Panc1 (cell line): ENCODE measurements around the gene DNAI2.

ENCODE experiments used
- POLR2AphosphoS5 ChIP-seq: IDR thresholded peaks from 2 replicates; pipeline ENCODE4 v1.6.1; 2012; ENCODE audit warnings: mild to moderate bottlenecking, low read depth, low read length, moderate library complexity
- TCF7L2 ChIP-seq: IDR thresholded peaks from 2 replicates; pipeline ENCODE4 v1.6.1; 2011; ENCODE audit warnings: mild to moderate bottlenecking, low read depth, low read length, inconsistent platforms
- TF ChIP-seq, protein P1 (sequence below): fragments of 450-650 bp; IDR thresholded peaks from 2 replicates; pipeline ENCODE4 v1.5.1; 2017; ENCODE audit warnings: mild to moderate bottlenecking
- TF ChIP-seq, protein P2 (sequence below), 2 experiments: IDR thresholded peaks; 2 replicates each; pipeline ENCODE4 v1.6.1; 2011 to 2012; ENCODE audit warnings: low read depth in 2 of 2, control low read depth in 1 of 2, low read length in 1 of 2, mild to moderate bottlenecking in 1 of 2, moderate library complexity in 1 of 2; ENCODE audit not compliant: insufficient read depth in 1 of 2

DNA sequence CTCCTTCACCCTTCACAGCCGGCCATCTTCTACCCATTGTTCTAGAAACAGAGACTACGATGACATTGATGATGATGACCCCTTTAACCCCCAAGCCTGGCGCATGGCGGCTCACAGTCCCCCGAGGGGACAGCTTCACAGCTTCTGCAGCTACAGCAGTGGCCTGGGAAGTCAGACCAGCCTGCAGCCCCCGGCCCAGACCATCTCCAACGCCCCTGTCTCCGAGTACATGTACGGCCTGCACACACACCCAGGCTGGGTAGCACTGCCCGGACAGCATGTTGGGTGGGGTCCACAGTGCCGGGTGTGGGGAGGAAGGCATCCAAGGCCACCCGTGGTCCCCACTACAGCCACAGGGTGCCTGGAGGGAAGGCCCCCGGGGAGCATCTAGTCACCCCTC lies 21.0 kb upstream of the DNAI2 start:
- TF ChIP-seq, protein P1, sequence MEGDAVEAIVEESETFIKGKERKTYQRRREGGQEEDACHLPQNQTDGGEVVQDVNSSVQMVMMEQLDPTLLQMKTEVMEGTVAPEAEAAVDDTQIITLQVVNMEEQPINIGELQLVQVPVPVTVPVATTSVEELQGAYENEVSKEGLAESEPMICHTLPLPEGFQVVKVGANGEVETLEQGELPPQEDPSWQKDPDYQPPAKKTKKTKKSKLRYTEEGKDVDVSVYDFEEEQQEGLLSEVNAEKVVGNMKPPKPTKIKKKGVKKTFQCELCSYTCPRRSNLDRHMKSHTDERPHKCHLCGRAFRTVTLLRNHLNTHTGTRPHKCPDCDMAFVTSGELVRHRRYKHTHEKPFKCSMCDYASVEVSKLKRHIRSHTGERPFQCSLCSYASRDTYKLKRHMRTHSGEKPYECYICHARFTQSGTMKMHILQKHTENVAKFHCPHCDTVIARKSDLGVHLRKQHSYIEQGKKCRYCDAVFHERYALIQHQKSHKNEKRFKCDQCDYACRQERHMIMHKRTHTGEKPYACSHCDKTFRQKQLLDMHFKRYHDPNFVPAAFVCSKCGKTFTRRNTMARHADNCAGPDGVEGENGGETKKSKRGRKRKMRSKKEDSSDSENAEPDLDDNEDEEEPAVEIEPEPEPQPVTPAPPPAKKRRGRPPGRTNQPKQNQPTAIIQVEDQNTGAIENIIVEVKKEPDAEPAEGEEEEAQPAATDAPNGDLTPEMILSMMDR: no peak
- TF ChIP-seq POLR2AphosphoS5 (no peak), TCF7L2 (no peak)
- TF ChIP-seq, protein P2, sequence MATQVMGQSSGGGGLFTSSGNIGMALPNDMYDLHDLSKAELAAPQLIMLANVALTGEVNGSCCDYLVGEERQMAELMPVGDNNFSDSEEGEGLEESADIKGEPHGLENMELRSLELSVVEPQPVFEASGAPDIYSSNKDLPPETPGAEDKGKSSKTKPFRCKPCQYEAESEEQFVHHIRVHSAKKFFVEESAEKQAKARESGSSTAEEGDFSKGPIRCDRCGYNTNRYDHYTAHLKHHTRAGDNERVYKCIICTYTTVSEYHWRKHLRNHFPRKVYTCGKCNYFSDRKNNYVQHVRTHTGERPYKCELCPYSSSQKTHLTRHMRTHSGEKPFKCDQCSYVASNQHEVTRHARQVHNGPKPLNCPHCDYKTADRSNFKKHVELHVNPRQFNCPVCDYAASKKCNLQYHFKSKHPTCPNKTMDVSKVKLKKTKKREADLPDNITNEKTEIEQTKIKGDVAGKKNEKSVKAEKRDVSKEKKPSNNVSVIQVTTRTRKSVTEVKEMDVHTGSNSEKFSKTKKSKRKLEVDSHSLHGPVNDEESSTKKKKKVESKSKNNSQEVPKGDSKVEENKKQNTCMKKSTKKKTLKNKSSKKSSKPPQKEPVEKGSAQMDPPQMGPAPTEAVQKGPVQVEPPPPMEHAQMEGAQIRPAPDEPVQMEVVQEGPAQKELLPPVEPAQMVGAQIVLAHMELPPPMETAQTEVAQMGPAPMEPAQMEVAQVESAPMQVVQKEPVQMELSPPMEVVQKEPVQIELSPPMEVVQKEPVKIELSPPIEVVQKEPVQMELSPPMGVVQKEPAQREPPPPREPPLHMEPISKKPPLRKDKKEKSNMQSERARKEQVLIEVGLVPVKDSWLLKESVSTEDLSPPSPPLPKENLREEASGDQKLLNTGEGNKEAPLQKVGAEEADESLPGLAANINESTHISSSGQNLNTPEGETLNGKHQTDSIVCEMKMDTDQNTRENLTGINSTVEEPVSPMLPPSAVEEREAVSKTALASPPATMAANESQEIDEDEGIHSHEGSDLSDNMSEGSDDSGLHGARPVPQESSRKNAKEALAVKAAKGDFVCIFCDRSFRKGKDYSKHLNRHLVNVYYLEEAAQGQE (IDR thresholded peaks at IDR 0.05; ENCODE audit: insufficient read depth in 1 of 2, low read depth in 2 of 2, low read length in 1 of 2): no peak
